HL-60 (cell line): Measurements from ENCODE around the gene PGC.

ENCODE experiments used
- DNase-seq, 2 experiments: peaks; one replicate each; pipeline ENCODE4 v3.0.0-alpha.2; 2010 to 2020; ENCODE audit warnings: low read depth in 1 of 2, low spot score in 1 of 2
- H3K27ac ChIP-seq: fragments of 250-450 bp; sonication (Bioruptor Pico); replicated peaks from 2 replicates; pipeline ENCODE4 v1.5.1; 2020; ENCODE audit warnings: mild to moderate bottlenecking, moderate library complexity
- H3K27me3 ChIP-seq: fragments of 250-450 bp; sonication (Bioruptor Pico); 2 replicates; pipeline ENCODE4 v1.5.1; 2021; ENCODE audit warnings: mild to moderate bottlenecking, moderate library complexity; ENCODE audit not compliant: insufficient read depth, poor library complexity, severe bottlenecking
- H3K4me3 ChIP-seq: replicated peaks from 2 replicates; pipeline ENCODE4 v1.5.1; 2011; ENCODE audit warnings: mild to moderate bottlenecking, control low read depth, low read length; ENCODE audit not compliant: insufficient read depth
- GABPA ChIP-seq: IDR thresholded peaks from 2 replicates; pipeline ENCODE4 v1.6.1; 2012; ENCODE audit warnings: low read depth
- POLR2AphosphoS5 ChIP-seq: IDR thresholded peaks from 2 replicates; pipeline ENCODE4 v1.6.1; 2012; ENCODE audit warnings: low read depth
- SPI1 ChIP-seq: IDR thresholded peaks from 2 replicates; pipeline ENCODE4 v1.6.1; 2012; ENCODE audit warnings: low read depth, mild to moderate bottlenecking, borderline replicate concordance
- TF ChIP-seq, protein P1 (sequence below): IDR thresholded peaks from 2 replicates; pipeline ENCODE4 v1.6.1; 2012; ENCODE audit warnings: low read depth; ENCODE audit not compliant: insufficient replicate concordance
- TF ChIP-seq, protein P2 (sequence below): IDR thresholded peaks from one replicate; pipeline ENCODE4 v1.5.1; 2011; ENCODE audit warnings: low read length, control low read depth, inconsistent platforms; ENCODE audit not compliant: insufficient read depth

PGC gene

DNA sequence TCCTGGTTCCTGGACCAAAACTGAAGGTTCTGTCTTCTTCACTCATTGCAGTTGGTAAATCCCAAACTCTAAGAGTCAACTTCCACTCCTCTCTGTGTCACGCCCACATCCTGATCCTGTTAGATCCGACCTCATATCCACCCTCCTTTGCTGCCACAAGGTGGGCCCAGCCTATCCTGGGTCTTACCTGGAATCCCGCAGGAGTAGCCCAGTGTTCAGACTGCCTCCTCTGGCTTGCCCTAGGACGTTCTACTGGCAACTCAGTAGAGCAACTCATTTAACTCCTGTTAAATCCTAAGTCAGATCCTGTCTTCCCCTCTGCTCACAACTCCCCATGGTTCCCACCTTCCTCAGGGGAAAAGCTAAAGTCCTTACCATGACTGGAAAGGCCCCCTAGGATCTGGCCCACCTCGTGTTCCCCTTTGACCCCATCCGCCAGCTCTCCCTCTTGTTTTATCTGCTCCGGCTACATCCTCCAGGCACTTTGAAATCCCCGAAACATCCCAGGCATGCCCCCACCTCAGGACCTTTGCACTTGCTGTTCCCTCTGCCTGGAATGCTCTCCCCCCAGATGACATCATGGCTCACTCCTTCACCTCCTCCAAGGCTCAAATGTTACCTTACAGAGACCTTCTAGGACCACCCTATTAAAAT is 55.6 kb downstream of the PGC start:
- no peaks in the 10 kb centered on the region for H3K27me3 ChIP-seq

DNA sequence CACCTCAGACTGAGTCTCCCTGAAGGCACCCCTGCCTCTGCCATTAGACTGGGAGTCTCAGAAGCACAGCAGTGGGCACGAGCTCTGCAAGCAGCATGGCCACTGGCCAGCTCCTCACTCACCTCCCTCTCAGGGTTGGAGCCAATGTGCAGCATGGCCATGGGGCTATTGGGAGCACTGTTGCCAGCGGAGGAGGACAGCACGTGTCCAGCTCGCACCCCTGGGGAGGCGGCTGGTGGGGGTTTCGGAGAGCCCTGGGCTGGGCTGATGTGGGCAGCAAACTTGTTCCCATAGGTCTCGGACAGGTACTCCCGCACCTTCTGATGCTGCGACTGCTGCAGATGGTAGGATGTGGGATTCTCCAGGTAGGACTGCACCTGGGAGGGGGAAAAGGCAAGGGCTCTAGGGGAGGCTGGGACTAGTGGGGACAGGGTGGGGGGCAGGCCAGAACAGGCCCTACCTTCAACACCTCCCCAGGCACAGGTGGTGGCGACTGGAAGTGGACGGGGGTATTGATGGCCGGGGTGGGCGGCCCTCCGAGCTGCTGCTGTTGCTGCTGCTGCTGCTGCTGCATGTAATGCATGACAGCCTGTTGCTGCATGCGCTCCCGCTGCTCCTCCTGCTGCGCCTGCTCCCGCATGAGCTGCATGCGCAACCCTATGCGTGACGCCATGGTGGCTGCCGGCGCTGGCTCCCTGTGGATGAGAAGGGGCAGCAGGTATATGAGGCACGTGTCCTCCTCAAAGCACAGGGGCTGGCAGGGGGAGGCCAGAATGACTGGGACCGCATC is 56.5 kb downstream of the PGC start:
- Histone ChIP-seq H3K27me3 (no peaks in the 10 kb centered on the region), H3K4me3 (no peak overlapping the region), H3K27ac (no peak overlapping the region)
- no peak for DNase-seq
- no peak for TF ChIP-seq GABPA
- TF ChIP-seq, protein P1, sequence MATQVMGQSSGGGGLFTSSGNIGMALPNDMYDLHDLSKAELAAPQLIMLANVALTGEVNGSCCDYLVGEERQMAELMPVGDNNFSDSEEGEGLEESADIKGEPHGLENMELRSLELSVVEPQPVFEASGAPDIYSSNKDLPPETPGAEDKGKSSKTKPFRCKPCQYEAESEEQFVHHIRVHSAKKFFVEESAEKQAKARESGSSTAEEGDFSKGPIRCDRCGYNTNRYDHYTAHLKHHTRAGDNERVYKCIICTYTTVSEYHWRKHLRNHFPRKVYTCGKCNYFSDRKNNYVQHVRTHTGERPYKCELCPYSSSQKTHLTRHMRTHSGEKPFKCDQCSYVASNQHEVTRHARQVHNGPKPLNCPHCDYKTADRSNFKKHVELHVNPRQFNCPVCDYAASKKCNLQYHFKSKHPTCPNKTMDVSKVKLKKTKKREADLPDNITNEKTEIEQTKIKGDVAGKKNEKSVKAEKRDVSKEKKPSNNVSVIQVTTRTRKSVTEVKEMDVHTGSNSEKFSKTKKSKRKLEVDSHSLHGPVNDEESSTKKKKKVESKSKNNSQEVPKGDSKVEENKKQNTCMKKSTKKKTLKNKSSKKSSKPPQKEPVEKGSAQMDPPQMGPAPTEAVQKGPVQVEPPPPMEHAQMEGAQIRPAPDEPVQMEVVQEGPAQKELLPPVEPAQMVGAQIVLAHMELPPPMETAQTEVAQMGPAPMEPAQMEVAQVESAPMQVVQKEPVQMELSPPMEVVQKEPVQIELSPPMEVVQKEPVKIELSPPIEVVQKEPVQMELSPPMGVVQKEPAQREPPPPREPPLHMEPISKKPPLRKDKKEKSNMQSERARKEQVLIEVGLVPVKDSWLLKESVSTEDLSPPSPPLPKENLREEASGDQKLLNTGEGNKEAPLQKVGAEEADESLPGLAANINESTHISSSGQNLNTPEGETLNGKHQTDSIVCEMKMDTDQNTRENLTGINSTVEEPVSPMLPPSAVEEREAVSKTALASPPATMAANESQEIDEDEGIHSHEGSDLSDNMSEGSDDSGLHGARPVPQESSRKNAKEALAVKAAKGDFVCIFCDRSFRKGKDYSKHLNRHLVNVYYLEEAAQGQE, result no peak
- TF ChIP-seq SPI1, result no peak
- TF ChIP-seq, protein P2, sequence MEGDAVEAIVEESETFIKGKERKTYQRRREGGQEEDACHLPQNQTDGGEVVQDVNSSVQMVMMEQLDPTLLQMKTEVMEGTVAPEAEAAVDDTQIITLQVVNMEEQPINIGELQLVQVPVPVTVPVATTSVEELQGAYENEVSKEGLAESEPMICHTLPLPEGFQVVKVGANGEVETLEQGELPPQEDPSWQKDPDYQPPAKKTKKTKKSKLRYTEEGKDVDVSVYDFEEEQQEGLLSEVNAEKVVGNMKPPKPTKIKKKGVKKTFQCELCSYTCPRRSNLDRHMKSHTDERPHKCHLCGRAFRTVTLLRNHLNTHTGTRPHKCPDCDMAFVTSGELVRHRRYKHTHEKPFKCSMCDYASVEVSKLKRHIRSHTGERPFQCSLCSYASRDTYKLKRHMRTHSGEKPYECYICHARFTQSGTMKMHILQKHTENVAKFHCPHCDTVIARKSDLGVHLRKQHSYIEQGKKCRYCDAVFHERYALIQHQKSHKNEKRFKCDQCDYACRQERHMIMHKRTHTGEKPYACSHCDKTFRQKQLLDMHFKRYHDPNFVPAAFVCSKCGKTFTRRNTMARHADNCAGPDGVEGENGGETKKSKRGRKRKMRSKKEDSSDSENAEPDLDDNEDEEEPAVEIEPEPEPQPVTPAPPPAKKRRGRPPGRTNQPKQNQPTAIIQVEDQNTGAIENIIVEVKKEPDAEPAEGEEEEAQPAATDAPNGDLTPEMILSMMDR, result no peak
- no peak for TF ChIP-seq POLR2AphosphoS5

More for the DNA sequence above, 55.6 kb downstream of the PGC start:
- no peak for DNase-seq
- no peak overlapping the region for H3K4me3 ChIP-seq
- H3K27ac ChIP-seq, result no peak overlapping the region
- TF ChIP-seq SPI1, result no peak
- TF ChIP-seq, protein P2, result no peak
- TF ChIP-seq, protein P1, result no peak
- no peak for TF ChIP-seq GABPA
- TF ChIP-seq POLR2AphosphoS5, result no peak

DNA sequence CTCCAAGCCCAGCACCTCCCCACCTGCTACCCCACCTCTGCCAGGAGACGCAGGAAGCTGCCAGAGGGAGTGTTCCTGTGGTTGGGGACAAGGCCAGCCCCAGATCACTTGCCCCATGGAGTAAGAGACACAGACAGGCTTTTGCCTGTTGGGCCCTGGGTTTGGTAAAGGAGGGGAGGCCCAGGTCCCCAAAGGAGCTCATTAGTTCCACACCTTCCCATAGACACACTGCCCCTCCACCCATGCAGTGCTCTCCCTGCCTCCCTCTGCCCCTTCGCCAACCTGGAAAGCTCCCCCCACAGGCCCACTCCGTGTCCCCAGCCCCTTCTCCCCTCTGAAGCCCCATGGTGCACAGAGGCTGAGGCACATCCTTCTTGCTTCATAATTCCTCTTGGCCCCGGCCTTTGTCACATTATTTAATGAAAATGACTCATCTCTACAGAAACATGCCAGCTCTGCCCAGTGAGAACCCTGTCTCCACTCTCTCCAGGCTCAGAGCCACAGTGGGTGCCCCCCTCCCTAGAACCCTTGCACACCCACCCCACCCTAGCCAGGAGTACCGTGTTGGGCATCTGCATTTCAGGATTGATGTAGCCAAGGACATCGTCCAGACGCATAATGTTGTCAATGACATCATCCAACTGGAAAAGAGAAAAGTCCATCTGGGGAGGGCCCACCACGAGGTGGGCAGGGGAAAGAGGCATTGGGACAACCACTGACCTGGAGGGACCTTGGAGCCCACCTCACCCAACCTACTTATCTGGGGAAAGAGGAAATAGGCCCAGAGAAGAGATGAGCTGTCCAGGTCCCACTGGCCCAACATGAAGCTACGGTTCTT is 57.8 kb downstream of the PGC start:
- H3K27me3 ChIP-seq, result no peaks in the 10 kb centered on the region
- no peak for DNase-seq
- TF ChIP-seq SPI1, result no peak
- TF ChIP-seq, protein P1, result no peak
- TF ChIP-seq GABPA, result no peak
- TF ChIP-seq POLR2AphosphoS5, result no peak
- TF ChIP-seq, protein P2, result no peak
- no peak overlapping the region for H3K4me3 ChIP-seq
- no peak overlapping the region for H3K27ac ChIP-seq
